Measurements from ENCODE around the gene LMTK2. TPM values are rescaled to one million over a fixed set of nuclear protein-coding genes. Genes with fewer than 3 reads are reported as not detected.

Gene LMTK2
- total RNA-seq, 2 experiments from 2014 or later: 30.3 to 31.7 TPM

DNA sequence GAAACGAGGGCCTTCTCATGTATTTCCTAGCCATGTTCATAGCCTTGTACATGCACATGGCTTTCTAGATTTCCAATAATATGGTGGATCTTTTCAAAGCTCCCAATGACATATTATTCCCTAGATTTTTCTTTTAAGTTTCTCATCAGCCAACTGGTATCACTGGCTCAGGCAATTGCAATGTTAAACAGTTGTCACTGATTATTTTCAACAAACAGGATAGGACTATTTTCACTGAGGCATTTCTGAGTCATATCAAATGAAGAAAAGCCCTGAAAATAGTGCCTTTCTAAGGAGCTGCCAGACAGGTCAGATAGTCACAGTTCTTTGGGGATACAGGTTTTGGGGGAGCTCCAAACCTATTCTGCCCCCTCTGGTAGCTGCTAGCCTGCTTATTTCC, 4.5 kb upstream of the LMTK2 start:
- Mint-ChIP-seq H3K27ac (no peak overlapping the region), H3K4me1 (ENCODE audit: low read depth) (peaks cover 10% of the 10 kb centered on the region), H3K9me3 (peaks cover 15% of the 10 kb centered on the region), H3K27me3 (peaks cover 31% of the 10 kb centered on the region), H3K4me3 (no peak overlapping the region), H3K36me3 (ENCODE audit: low read depth) (peaks cover 9% of the 10 kb centered on the region)
- ChIA-PET POLR2A (no interaction called here), CTCF (no interaction called here)
- peaks cover 8 to 18% of the 10 kb centered on the region in 2 experiments for H3K9me3 ChIP-seq (ENCODE audit: control insufficient read depth in 1 of 2, insufficient read depth in 1 of 2, low read length in 2 of 2)
- H3K27me3 ChIP-seq (ENCODE audit: control insufficient read depth in 1 of 2, insufficient read depth in 2 of 2, low read length in 2 of 2): peaks cover 7 to 16% of the 10 kb centered on the region in 2 experiments
- TF ChIP-seq, protein P1, sequence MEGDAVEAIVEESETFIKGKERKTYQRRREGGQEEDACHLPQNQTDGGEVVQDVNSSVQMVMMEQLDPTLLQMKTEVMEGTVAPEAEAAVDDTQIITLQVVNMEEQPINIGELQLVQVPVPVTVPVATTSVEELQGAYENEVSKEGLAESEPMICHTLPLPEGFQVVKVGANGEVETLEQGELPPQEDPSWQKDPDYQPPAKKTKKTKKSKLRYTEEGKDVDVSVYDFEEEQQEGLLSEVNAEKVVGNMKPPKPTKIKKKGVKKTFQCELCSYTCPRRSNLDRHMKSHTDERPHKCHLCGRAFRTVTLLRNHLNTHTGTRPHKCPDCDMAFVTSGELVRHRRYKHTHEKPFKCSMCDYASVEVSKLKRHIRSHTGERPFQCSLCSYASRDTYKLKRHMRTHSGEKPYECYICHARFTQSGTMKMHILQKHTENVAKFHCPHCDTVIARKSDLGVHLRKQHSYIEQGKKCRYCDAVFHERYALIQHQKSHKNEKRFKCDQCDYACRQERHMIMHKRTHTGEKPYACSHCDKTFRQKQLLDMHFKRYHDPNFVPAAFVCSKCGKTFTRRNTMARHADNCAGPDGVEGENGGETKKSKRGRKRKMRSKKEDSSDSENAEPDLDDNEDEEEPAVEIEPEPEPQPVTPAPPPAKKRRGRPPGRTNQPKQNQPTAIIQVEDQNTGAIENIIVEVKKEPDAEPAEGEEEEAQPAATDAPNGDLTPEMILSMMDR (IDR thresholded peaks at IDR 0.05): no peak
- H3K4me1 ChIP-seq (ENCODE audit: insufficient read depth, low read length): peaks cover 7% of the 10 kb centered on the region
- no peak overlapping the region for H3K27ac ChIP-seq (ENCODE audit: low read depth in 1 of 2, low read length in 2 of 2)
- no peak overlapping the region for H3K4me3 ChIP-seq (ENCODE audit: low read length)
- DNase-seq: no peak
- ATAC-seq (ENCODE audit: poor library complexity): no peak
- intact Hi-C loops (cut with DNase I, micrococcal nuclease): loop anchor here in 1 of 2 experiments (10.0 kb wide), 1 partner anchor 237 kb away; no protein-coding TSS in a partner anchor
- no peaks in the 10 kb centered on the region for H3K36me3 ChIP-seq (ENCODE audit: insufficient read depth, low read length)

DNA sequence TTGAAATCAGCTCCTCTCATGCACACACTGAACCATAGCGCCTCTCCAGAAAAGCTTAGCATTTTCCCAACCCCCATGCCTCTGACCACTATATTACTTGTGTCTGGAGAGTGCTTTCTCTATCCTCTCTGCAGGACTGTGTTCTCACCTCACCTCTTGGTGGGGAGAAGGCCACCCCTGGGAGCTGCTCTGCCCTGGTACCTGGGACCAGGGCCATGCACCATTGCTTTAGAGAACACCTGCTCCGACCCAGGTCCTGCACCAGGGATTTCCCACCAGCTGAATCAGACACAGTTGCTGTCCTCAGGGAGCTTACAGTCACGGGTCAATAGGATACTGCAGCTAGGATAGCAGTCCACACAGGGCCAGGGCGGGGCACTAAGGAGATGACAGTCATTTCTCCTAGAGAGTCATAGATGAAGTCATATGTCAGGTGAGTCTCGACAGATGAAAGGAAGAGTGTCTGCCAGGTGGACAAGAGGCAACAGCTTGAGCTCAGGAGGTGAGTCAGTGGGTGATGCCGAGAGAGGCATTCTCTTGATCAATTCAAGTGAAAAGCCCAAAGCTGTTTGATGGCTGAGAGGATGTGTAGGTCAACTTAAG, 619 bp upstream of the LMTK2 start:
- H3K27me3 Mint-ChIP-seq: peaks cover 19% of the 10 kb centered on the region
- peaks cover 45% of the 10 kb centered on the region for H3K4me1 Mint-ChIP-seq (ENCODE audit: low read depth)
- peaks cover 3 to 16% of the 10 kb centered on the region in 2 experiments for H3K27me3 ChIP-seq (ENCODE audit: control insufficient read depth in 1 of 2, insufficient read depth in 2 of 2, low read length in 2 of 2)
- H3K4me1 ChIP-seq (ENCODE audit: insufficient read depth, low read length): peaks cover 22% of the 10 kb centered on the region
- ATAC-seq (ENCODE audit: poor library complexity): peak; percentile 2
- ChIA-PET POLR2A (interaction anchor here (0.5 to 1.2 kb wide), 4 partner anchors 27 to 217 kb away, joined by 3 read pairs; no protein-coding TSS in a partner anchor), CTCF (interaction anchor here (0.8 to 4.0 kb wide), 5 partner anchors 13 to 85 kb away, joined by 3 to 27 read pairs (median 7); no protein-coding TSS in a partner anchor)
- H3K9me3 ChIP-seq (ENCODE audit: control insufficient read depth in 1 of 2, insufficient read depth in 1 of 2, low read length in 2 of 2): peaks cover 0 to 7% of the 10 kb centered on the region in 2 experiments
- DNase-seq: peak in 4 of 14 experiments; percentile 3 to 46 (median 6)
- intact Hi-C loops (cut with DNase I, micrococcal nuclease): loop anchor here (1.0 to 10.0 kb wide), 8 partner anchors 27 to 989 kb away; partner anchors contain the start of genes BAIAP2L1 (in 1 of the 2), SDHAF3 (in 1 of the 2) and TECPR1 (in 1 of the 2)
- H3K4me3 ChIP-seq (ENCODE audit: low read length): no peak overlapping the region
- H3K4me3 Mint-ChIP-seq: peak overlapping the region; percentile 100
- TF ChIP-seq, protein P1 (IDR thresholded peaks at IDR 0.05): no peak
- no peaks in the 10 kb centered on the region for H3K36me3 ChIP-seq (ENCODE audit: insufficient read depth, low read length)
- H3K27ac Mint-ChIP-seq: peak overlapping the region; percentile 88
- H3K36me3 Mint-ChIP-seq (ENCODE audit: low read depth): peaks cover 13% of the 10 kb centered on the region
- H3K27ac ChIP-seq (ENCODE audit: low read depth in 1 of 2, low read length in 2 of 2): no peak overlapping the region
- no peaks in the 10 kb centered on the region for H3K9me3 Mint-ChIP-seq

DNA sequence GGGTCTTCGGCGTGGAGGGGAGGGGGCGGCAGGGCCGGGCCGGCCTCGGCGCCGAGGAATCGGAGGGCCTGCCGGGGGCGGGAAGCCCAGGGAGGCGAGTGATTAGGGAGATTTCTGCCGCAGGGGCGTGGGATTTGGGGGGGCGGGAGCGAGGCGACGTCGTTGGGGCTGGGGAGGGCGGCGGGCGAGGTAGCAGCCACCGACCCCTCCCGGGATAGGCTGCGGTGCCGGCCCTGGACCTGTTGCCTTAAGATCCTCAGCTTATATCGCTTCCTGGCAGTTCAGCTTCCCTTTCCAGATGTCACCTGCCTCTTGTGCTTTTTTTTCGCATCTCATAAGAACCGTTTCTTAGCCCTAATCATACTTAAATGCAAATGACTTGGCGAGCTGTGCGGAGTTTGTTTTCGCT, 655 bp downstream of the LMTK2 start:
- Mint-ChIP-seq H3K27me3 (peaks cover 10% of the 10 kb centered on the region), H3K9me3 (no peaks in the 10 kb centered on the region), H3K4me3 (peak overlapping the region; percentile 100), H3K36me3 (ENCODE audit: low read depth) (peaks cover 13% of the 10 kb centered on the region), H3K4me1 (ENCODE audit: low read depth) (peaks cover 57% of the 10 kb centered on the region), H3K27ac (peak overlapping the region; percentile 64)
- peak overlapping the region; percentile 68 for H3K4me3 ChIP-seq (ENCODE audit: low read length)
- no peak for ATAC-seq (ENCODE audit: poor library complexity)
- ChIA-PET CTCF (interaction anchor here (1.6 to 4.0 kb wide), 2 partner anchors 59 to 61 kb away, joined by 5 to 27 read pairs; no protein-coding TSS in a partner anchor), POLR2A (interaction anchor here (1.2 kb wide), 1 partner anchor 10 kb away, joined by 3 read pairs; no protein-coding TSS in a partner anchor)
- no peak for DNase-seq
- peaks cover 0 to 10% of the 10 kb centered on the region in 2 experiments for H3K27me3 ChIP-seq (ENCODE audit: control insufficient read depth in 1 of 2, insufficient read depth in 2 of 2, low read length in 2 of 2)
- intact Hi-C loops (cut with DNase I, micrococcal nuclease): loop anchor here in 1 of 2 experiments (2.0 to 10.0 kb wide), 6 partner anchors 145 to 990 kb away; partner anchors contain the start of genes BAIAP2L1, SDHAF3 and TECPR1
- TF ChIP-seq, protein P1 (IDR thresholded peaks at IDR 0.05): no peak
- no peaks in the 10 kb centered on the region for H3K9me3 ChIP-seq (ENCODE audit: control insufficient read depth in 1 of 2, insufficient read depth in 1 of 2, low read length in 2 of 2)
- H3K36me3 ChIP-seq (ENCODE audit: insufficient read depth, low read length): no peaks in the 10 kb centered on the region
- no peak overlapping the region for H3K27ac ChIP-seq (ENCODE audit: low read depth in 1 of 2, low read length in 2 of 2)
- peaks cover 25% of the 10 kb centered on the region for H3K4me1 ChIP-seq (ENCODE audit: insufficient read depth, low read length)

All from CD4-positive, alpha-beta T cell (primary cell).